ENCODE results near the gene ELMO3. TPM values are rescaled to one million over a fixed set of nuclear protein-coding genes. Genes with fewer than 3 reads are reported as not detected.

ELMO3 gene
- total and polyA plus RNA-seq, 2 of the 13 experiments (the other 11 are each of a cell fraction or from before 2014, with no cell fraction given), result 2.6 to 4.0 TPM

DNA sequence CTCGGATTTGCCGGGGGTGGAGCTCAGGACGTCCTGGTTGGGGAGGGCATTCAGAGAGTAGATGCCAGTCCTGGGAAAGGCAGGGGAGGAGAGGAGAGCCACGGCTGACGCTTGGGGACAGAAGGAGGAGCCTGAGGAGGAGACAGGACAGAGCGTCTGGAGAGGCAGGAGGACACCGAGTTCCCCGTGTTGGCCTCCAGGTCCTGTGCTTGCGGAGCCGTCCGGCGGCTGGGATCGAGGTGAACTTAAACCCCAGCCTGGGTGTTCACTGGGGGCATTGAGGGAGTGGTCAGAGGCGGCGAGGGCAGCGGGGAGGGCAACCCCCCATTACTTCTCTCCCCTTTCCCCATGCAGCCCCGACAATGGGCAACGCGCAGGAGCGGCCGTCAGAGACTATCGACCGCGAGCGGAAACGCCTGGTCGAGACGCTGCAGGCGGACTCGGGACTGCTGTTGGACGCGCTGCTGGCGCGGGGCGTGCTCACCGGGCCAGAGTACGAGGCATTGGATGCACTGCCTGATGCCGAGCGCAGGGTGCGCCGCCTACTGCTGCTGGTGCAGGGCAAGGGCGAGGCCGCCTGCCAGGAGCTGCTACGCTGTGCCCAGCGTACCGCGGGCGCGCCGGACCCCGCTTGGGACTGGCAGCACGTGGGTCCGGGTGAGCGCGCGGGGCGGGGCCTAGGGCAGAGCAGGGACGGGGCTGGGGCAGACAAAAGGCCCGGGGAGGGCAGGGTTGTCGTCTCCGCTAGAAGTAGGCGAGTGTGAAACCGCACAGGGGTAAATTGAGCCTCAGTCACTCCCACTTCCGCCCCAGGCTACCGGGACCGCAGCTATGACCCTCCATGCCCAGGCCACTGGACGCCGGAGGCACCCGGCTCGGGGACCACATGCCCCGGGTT is 24.9 kb upstream of the ELMO3 start (continued):
- TF ChIP-seq, protein P1, sequence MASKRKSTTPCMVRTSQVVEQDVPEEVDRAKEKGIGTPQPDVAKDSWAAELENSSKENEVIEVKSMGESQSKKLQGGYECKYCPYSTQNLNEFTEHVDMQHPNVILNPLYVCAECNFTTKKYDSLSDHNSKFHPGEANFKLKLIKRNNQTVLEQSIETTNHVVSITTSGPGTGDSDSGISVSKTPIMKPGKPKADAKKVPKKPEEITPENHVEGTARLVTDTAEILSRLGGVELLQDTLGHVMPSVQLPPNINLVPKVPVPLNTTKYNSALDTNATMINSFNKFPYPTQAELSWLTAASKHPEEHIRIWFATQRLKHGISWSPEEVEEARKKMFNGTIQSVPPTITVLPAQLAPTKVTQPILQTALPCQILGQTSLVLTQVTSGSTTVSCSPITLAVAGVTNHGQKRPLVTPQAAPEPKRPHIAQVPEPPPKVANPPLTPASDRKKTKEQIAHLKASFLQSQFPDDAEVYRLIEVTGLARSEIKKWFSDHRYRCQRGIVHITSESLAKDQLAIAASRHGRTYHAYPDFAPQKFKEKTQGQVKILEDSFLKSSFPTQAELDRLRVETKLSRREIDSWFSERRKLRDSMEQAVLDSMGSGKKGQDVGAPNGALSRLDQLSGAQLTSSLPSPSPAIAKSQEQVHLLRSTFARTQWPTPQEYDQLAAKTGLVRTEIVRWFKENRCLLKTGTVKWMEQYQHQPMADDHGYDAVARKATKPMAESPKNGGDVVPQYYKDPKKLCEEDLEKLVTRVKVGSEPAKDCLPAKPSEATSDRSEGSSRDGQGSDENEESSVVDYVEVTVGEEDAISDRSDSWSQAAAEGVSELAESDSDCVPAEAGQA (IDR thresholded peaks at IDR 0.05; ENCODE audit: low read depth), result no peak
- TF ChIP-seq, protein P1 (CRISPR knock-in tag; IDR thresholded peaks at IDR 0.05; ENCODE audit: borderline replicate concordance), result no peak
- TF ChIP-seq ZNF883 (CRISPR knock-in tag; IDR thresholded peaks at IDR 0.05; ENCODE audit: not compliant biosample characterization) (peak; percentile 90), POLR2AphosphoS2 (IDR thresholded peaks at IDR 0.05; ENCODE audit: low read depth, low read length) (no peak), ERF (CRISPR knock-in tag; IDR thresholded peaks at IDR 0.05) (peak; percentile 97), SRSF4 (IDR thresholded peaks at IDR 0.05; ENCODE audit: low read depth, low read length, poor library complexity, severe bottlenecking) (no peak), HNRNPH1 (optimal IDR thresholded peaks at IDR 0.05; ENCODE audit: low read depth, low read length) (no peak), ZFP37 (CRISPR knock-in tag; IDR thresholded peaks at IDR 0.05; ENCODE audit: borderline replicate concordance) (peak; percentile 80; the same call in 1 of the 2 replicates), ZNF530 (CRISPR knock-in tag; IDR thresholded peaks at IDR 0.05; ENCODE audit: low read depth) (no peak; the same call in 1 of the 2 replicates), HNRNPUL1 (IDR thresholded peaks at IDR 0.05; ENCODE audit: low read depth, low read length) (no peak), MTF1 (CRISPR knock-in tag; IDR thresholded peaks at IDR 0.05) (no peak), HOXA5 (CRISPR knock-in tag; IDR thresholded peaks at IDR 0.05) (no peak)
- TF ChIP-seq, protein P2, sequence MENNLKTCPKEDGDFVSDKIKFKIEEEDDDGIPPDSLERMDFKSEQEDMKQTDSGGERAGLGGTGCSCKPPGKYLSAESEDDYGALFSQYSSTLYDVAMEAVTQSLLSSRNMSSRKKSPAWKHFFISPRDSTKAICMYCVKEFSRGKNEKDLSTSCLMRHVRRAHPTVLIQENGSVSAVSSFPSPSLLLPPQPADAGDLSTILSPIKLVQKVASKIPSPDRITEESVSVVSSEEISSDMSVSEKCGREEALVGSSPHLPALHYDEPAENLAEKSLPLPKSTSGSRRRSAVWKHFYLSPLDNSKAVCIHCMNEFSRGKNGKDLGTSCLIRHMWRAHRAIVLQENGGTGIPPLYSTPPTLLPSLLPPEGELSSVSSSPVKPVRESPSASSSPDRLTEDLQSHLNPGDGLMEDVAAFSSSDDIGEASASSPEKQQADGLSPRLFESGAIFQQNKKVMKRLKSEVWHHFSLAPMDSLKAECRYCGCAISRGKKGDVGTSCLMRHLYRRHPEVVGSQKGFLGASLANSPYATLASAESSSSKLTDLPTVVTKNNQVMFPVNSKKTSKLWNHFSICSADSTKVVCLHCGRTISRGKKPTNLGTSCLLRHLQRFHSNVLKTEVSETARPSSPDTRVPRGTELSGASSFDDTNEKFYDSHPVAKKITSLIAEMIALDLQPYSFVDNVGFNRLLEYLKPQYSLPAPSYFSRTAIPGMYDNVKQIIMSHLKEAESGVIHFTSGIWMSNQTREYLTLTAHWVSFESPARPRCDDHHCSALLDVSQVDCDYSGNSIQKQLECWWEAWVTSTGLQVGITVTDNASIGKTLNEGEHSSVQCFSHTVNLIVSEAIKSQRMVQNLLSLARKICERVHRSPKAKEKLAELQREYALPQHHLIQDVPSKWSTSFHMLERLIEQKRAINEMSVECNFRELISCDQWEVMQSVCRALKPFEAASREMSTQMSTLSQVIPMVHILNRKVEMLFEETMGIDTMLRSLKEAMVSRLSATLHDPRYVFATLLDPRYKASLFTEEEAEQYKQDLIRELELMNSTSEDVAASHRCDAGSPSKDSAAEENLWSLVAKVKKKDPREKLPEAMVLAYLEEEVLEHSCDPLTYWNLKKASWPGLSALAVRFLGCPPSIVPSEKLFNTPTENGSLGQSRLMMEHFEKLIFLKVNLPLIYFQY (CRISPR knock-in tag; IDR thresholded peaks at IDR 0.05; ENCODE audit: borderline replicate concordance), result peak; percentile 87

Data from HepG2 (cell line).